HG02759 (cell line): ENCODE data around the gene SBK1.

Experiments used
- ATAC-seq: cut with Tn5 transposase; IDR thresholded peaks from one replicate; pipeline ENCODE4 v1.9.1; 2021; ENCODE audit warnings: mild to moderate bottlenecking, moderate library complexity; ENCODE audit not compliant: unreplicated experiment

The SBK1 gene

GRCh38 chr16:28303132-28303531, 10.8 kb downstream of the SBK1 start:
- ATAC-seq = no peak

- ATAC-seq = no peak
Observed at GRCh38 chr16:28304214-28304613, 11.9 kb downstream of the SBK1 start.

DNA sequence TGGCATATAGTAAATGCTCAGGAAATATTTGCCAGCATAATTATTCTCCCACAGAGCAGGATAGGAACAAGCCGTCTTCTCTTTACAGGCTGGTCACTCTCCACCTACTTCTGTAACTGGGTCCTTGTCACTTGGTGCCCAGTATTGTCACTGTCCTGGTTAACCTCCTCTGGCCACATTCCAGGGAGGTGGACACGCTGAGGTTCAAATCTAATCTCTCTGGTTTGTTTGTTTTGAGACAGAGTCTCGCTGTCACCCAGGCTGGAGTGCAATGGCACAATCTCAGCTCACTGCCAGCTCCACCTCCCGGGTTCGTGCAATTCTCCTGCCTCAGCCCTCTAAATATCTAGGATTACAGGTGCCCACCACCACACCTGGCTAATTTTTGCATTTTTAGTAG, 15.6 kb downstream of the SBK1 start:
- ATAC-seq = no peak

GRCh38 chr16:28308794-28309584, 16.7 kb downstream of the SBK1 start:
- ATAC-seq = no peak

DNA sequence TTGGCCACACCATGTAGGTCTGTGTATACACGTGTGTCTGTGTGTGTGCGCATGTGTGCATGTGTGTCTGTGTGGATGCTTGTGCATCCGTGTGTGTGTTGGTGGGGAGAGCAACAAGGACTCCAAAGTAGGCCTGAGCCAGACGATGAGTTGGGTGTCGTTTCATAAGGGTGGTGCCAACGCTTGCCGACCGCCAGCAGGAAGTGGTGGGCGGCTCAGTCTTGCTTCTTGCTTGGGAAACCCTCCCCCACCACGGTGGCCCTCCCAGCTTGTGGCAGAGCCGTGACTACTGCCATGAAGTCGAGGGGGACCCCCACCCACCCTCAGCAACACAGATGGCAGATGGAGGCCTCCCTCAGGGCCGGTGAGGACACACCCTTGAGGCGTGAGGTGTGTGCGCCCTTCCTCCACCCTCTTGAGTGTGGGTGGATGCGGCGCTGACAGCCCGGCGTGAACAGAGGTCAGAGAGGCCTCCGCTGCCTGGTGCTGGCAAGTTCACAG, 17.5 kb downstream of the SBK1 start:
- ATAC-seq = no peak

DNA sequence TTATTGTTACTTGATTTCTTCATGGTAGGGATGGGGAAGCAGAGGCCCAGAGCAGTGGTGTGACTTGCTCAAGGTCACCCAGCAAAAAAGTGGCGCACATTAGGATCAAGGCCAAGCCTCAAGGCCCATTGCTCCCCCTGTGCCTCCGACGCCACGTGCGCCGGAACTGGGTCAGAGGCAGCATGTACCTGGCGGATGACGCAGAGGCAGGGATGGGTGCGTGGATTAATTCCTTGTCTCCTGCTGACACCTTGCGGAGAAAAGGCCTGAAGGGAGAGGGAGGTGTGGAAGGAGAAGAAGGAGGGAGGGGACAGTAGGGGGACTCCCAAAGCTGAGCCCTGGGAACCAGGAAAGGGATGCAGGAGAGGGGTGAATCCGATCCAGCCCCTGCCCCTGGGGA, 18.5 kb downstream of the SBK1 start:
- ATAC-seq = no peak

DNA sequence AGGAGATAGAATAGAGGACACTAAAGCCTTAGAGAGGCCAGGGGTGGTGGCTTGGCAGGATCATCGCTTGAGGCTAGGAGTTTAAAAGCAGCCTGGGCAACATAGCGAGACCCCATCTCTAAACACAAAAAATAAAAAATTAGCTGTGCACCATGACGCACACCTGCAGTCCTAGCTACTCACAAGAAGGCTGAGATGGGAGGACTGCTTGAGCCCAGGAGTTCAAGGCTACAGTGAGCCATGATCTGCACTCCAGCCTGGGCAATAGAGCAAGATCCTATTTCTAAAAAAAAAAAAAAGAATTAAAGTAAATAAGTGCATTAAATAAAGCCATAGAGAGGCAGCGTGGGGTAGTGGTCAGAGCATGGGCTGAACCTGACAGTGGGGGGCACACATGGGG, 19.1 kb downstream of the SBK1 start:
- no peak for ATAC-seq

- no peak for ATAC-seq
Observed at GRCh38 chr16:28311913-28312312, 19.6 kb downstream of the SBK1 start.

DNA sequence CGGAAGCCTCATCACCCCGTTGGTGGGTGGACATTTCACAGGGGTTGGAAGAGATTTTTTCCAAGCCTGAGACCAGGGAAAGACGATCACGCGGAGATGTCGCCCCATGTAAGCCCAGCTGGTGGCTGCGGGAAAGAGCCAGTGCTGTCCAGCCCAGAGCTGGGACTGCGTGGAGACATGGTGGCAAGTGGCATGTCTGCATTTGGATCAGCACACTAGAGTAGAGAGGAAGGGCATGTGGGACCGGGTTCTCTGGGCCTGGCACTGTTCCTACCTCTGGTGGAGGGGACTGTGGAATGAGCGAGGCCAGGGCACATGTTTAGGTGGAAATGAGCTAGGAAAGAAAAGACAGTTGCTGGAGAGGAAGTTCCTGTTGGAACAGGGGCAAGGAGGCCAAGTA, 20.0 kb downstream of the SBK1 start:
- no peak for ATAC-seq

DNA sequence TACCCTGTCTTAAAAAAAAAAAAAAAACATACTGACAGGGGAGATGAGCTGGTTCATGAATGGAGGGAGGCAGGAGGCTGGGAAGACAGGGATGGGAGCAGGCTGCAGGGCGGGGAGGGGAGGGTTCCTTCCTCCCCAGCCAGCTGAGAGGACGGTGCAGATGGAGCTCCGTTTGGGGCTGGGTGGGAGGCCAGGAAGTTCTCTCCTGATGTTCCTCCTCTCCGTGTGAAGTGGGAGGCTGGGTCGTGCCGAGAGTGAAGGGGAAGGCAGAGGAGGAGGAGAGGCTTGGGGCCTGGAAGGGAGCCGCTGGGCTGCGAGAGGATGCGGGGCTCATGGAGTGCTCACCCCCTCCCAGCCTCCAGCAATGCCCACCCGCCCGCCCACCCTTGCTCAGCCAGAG, 21.3 kb downstream of the SBK1 start:
- no peak for ATAC-seq

DNA sequence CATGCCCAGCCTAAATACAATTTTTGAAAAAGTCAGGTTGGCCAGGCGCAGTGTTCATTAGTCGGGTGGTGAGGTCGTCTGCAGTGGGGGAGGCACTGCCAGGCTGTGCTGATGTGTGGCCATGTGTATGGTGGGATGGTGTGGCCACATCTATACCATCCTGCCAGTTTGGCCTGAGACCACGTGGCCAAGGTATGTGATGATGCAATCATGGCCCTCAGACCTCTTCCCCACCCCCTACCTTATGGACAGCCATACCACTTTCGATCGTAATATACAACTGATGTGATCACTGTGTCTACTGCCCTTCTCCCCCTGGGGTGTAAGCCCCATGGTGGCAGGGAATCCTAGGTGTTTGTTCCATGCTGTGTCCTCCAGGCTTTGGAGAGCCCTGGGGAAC, 23.7 kb downstream of the SBK1 start:
- ATAC-seq = no peak

DNA sequence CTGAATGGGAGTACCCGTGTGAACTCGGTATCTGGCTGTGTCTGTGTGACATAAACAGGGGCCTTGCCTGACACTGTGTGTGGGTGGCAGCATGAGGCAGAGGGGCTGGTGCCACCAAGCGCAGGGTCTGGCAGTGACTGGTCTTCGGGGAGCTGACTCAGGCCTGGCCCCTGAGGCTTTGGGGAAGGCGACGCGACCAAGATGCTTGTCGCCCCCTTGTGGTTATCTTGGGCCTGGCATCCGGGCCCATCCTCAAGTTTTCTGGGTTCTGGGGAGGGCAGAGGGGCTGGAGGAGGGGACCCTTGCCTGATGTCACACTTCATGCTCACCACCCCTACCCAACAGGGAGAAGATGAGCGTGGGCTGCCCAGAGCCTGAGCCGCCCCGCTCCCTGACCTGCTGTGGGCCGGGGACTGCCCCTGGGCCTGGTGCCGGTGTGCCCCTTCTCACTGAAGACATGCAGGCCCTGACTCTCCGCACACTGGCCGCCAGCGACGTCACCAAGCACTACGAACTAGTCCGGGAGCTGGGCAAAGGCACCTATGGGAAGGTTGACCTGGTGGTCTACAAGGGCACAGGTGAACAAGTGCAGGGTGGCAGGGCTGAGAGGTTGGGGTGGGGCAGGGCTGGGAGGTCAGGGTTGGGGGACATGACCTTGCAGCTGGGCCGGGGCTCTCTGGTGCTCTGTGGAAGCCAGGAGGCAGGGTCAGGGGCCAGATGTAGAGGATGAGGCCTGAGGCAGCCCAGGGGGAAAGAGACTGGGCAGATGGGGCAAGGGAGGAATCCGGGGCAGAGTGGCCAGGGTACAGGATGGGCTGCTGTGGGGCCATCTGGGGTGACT, 24.9 kb downstream of the SBK1 start:
- ATAC-seq = no peak

DNA sequence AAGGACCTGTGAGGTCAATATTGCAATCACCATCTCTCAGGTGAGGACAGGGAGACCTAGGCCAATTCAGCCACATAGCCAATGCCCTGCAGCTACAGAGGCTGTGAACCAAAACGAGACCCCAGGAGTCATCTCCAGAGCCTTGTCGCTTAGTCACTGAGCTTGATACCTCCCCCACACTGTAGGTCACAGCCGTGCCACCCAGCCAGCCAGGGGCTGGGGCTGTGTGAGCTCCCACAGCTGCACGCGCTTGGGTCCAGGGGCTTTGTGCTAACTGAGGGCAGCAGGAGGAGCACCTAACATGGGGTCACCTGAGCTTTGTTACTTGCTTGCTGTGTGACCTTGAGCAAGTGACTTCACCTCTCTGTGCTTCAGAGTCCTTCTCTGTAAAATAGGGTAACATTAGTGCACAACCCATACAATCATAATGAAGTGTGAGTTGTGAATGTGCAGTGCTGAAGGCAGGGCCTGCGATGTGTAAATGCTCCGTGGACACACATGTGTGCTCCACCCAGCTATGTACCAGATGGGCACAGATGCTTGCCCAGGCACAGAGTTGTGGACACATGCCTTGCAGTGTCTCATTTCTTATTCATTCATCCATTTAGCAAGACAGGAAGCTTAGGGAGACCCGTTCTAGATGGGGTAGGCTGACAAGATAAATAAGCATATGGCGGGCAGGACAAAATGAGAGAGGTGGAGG, 25.9 kb downstream of the SBK1 start:
- ATAC-seq = no peak

- no peak for ATAC-seq
Observed at GRCh38 chr16:28319476-28320022, 27.2 kb downstream of the SBK1 start.

- no peak for ATAC-seq
Observed at GRCh38 chr16:28320023-28320561, 27.8 kb downstream of the SBK1 start.

GRCh38 chr16:28320741-28321140, 28.4 kb downstream of the SBK1 start:
- no peak for ATAC-seq

- ATAC-seq = no peak
Observed at GRCh38 chr16:28321700-28322411, 29.5 kb downstream of the SBK1 start.

- ATAC-seq = no peak
Observed at GRCh38 chr16:28324235-28324886, 32.0 kb downstream of the SBK1 start.

DNA sequence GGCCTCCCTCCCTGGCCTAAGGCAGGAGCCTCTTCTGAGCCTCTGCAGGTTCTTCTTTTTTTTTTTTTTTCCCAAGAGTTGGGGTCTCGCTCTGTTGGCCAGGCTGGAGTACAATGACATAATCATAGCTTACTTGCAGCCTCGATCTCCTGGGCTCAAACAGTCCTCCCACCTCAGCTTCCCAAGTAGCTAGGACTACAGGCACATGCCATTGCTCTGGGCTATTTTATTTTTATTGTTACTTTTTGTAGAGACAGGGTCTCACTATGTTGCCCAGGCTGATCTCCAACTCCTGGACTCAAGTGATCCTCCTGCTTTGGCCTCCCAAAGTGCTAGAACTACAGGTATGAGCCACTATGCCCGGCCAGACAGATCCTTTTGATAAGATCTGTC, 32.6 kb downstream of the SBK1 start:
- no peak for ATAC-seq
